ENCODE results near the gene ERVK3-1. TPM values are rescaled to one million over a fixed set of nuclear protein-coding genes. Genes with fewer than 3 reads are reported as not detected.

ERVK3-1 gene
- total and polyA plus RNA-seq, 2 of the 13 experiments (the other 11 are each of a cell fraction or from before 2014, with no cell fraction given) = 28.5 to 38.7 TPM

Small RNA genes lying within 50 kb of the gene (microRNA-seq; reads per million reads assigned to microRNA genes)
- not detected for gene MIR6806

Small RNA genes lying within 50 kb of the gene (small RNA-seq; reads per million reads assigned to genes)
- gene MIR6806 (ENCODE audit: insufficient read depth in 2 of 3, insufficient read length in 3 of 3, low read depth in 2 of 3, low replicate concordance in 1 of 3) = 0 reads per million in 3 experiments
- 0 to 0.33 (median 0) reads per million in 3 experiments for gene RNA5SP473 (ENCODE audit: insufficient read depth in 2 of 3, insufficient read length in 3 of 3, low read depth in 2 of 3, low replicate concordance in 1 of 3)

Other genes with a start within 250 kb of the ERVK3-1 start
- gene ZNF135, start 246.1 kb upstream of the ERVK3-1 start, total RNA-seq (2016; rRNA removed; fragmentation: Illumina TruSeq; extraction: Trizol) = not detected in 2 replicates
- gene ZNF135, start 246.1 kb upstream of the ERVK3-1 start, polyA plus RNA-seq (2011; rRNA removed) = not detected in 2 replicates
- gene ZSCAN18, start 207.1 kb upstream of the ERVK3-1 start, total RNA-seq (2016; rRNA removed; fragmentation: Illumina TruSeq; extraction: Trizol) = not detected in 2 replicates
- gene ZSCAN18, start 207.1 kb upstream of the ERVK3-1 start, polyA plus RNA-seq (2011; rRNA removed) = 0.10 TPM in 1 of 2 replicates, not detected in the other
- gene ZNF329, start 154.6 kb upstream of the ERVK3-1 start, total RNA-seq (2016; rRNA removed; fragmentation: Illumina TruSeq; extraction: Trizol) = 9.6 and 11.4 TPM in 2 replicates
- 3.8 and 4.6 TPM in 2 replicates for gene ZNF329, start 154.6 kb upstream of the ERVK3-1 start, polyA plus RNA-seq (2011; rRNA removed)
- gene ZNF274, start 122.3 kb upstream of the ERVK3-1 start, total RNA-seq (2016; rRNA removed; fragmentation: Illumina TruSeq; extraction: Trizol) = 17.0 and 23.0 TPM in 2 replicates
- 16.1 and 21.0 TPM in 2 replicates for gene ZNF274, start 122.3 kb upstream of the ERVK3-1 start, polyA plus RNA-seq (2011; rRNA removed)
- gene ZNF544, start 76.5 kb upstream of the ERVK3-1 start, total RNA-seq (2016; rRNA removed; fragmentation: Illumina TruSeq; extraction: Trizol) = 15.6 and 17.0 TPM in 2 replicates
- gene ZNF544, start 76.5 kb upstream of the ERVK3-1 start, polyA plus RNA-seq (2011; rRNA removed) = 13.1 and 14.7 TPM in 2 replicates
- 3.3 and 3.7 TPM in 2 replicates for gene ZNF8, start 26.4 kb upstream of the ERVK3-1 start, total RNA-seq (2016; rRNA removed; fragmentation: Illumina TruSeq; extraction: Trizol)
- gene ZNF8, start 26.4 kb upstream of the ERVK3-1 start, polyA plus RNA-seq (2011; rRNA removed) = 3.0 and 3.1 TPM in 2 replicates
- gene ZSCAN22, start 21.6 kb downstream of the ERVK3-1 start, total RNA-seq (2016; rRNA removed; fragmentation: Illumina TruSeq; extraction: Trizol) = 2.5 and 3.1 TPM in 2 replicates
- gene ZSCAN22, start 21.6 kb downstream of the ERVK3-1 start, polyA plus RNA-seq (2011; rRNA removed) = 3.5 and 3.6 TPM in 2 replicates
- 15.1 and 41.4 TPM in 2 replicates for gene A1BG, start 48.1 kb downstream of the ERVK3-1 start, total RNA-seq (2016; rRNA removed; fragmentation: Illumina TruSeq; extraction: Trizol)
- 14.7 and 49.8 TPM in 2 replicates for gene A1BG, start 48.1 kb downstream of the ERVK3-1 start, polyA plus RNA-seq (2011; rRNA removed)
- 1.1 and 1.9 TPM in 2 replicates for gene ZNF497, start 57.4 kb downstream of the ERVK3-1 start, total RNA-seq (2016; rRNA removed; fragmentation: Illumina TruSeq; extraction: Trizol)
- 1.5 and 1.8 TPM in 2 replicates for gene ZNF497, start 57.4 kb downstream of the ERVK3-1 start, polyA plus RNA-seq (2011; rRNA removed)
- gene ZNF837, start 75.7 kb downstream of the ERVK3-1 start, total RNA-seq (2016; rRNA removed; fragmentation: Illumina TruSeq; extraction: Trizol) = 0.73 and 1.3 TPM in 2 replicates
- gene ZNF837, start 75.7 kb downstream of the ERVK3-1 start, polyA plus RNA-seq (2011; rRNA removed) = 0.29 and 0.69 TPM in 2 replicates
- 1,544 and 1,715 TPM in 2 replicates for gene RPS5, start 81.9 kb downstream of the ERVK3-1 start, total RNA-seq (2016; rRNA removed; fragmentation: Illumina TruSeq; extraction: Trizol)
- gene RPS5, start 81.9 kb downstream of the ERVK3-1 start, polyA plus RNA-seq (2011; rRNA removed) = 4,145 and 4,408 TPM in 2 replicates
- not detected in 2 replicates for gene RNF225, start 90.3 kb downstream of the ERVK3-1 start, total RNA-seq (2016; rRNA removed; fragmentation: Illumina TruSeq; extraction: Trizol)
- gene RNF225, start 90.3 kb downstream of the ERVK3-1 start, polyA plus RNA-seq (2011; rRNA removed) = not detected in 2 replicates
- 6.8 and 7.0 TPM in 2 replicates for gene ZNF584, start 103.3 kb downstream of the ERVK3-1 start, total RNA-seq (2016; rRNA removed; fragmentation: Illumina TruSeq; extraction: Trizol)
- 2.4 and 3.3 TPM in 2 replicates for gene ZNF584, start 103.3 kb downstream of the ERVK3-1 start, polyA plus RNA-seq (2011; rRNA removed)
- not detected in 2 replicates for gene ZNF132, start 134.8 kb downstream of the ERVK3-1 start, total RNA-seq (2016; rRNA removed; fragmentation: Illumina TruSeq; extraction: Trizol)
- gene ZNF132, start 134.8 kb downstream of the ERVK3-1 start, polyA plus RNA-seq (2011; rRNA removed) = not detected in 2 replicates
- 2.5 and 3.0 TPM in 2 replicates for gene ZNF324B, start 146.2 kb downstream of the ERVK3-1 start, total RNA-seq (2016; rRNA removed; fragmentation: Illumina TruSeq; extraction: Trizol)
- 0.53 and 0.98 TPM in 2 replicates for gene ZNF324B, start 146.2 kb downstream of the ERVK3-1 start, polyA plus RNA-seq (2011; rRNA removed)
- gene ZNF324, start 161.7 kb downstream of the ERVK3-1 start, total RNA-seq (2016; rRNA removed; fragmentation: Illumina TruSeq; extraction: Trizol) = 4.0 and 4.7 TPM in 2 replicates
- gene ZNF324, start 161.7 kb downstream of the ERVK3-1 start, polyA plus RNA-seq (2011; rRNA removed) = 1.1 and 1.6 TPM in 2 replicates
- gene ZNF446, start 171.0 kb downstream of the ERVK3-1 start, total RNA-seq (2016; rRNA removed; fragmentation: Illumina TruSeq; extraction: Trizol) = 2.5 and 3.6 TPM in 2 replicates
- gene ZNF446, start 171.0 kb downstream of the ERVK3-1 start, polyA plus RNA-seq (2011; rRNA removed) = 3.0 and 3.8 TPM in 2 replicates
- 40.2 and 41.2 TPM in 2 replicates for gene SLC27A5, start 206.6 kb downstream of the ERVK3-1 start, total RNA-seq (2016; rRNA removed; fragmentation: Illumina TruSeq; extraction: Trizol)
- gene SLC27A5, start 206.6 kb downstream of the ERVK3-1 start, polyA plus RNA-seq (2011; rRNA removed) = 30.3 and 36.5 TPM in 2 replicates
- 2.0 and 3.7 TPM in 2 replicates for gene ZBTB45, start 214.4 kb downstream of the ERVK3-1 start, total RNA-seq (2016; rRNA removed; fragmentation: Illumina TruSeq; extraction: Trizol)
- gene ZBTB45, start 214.4 kb downstream of the ERVK3-1 start, polyA plus RNA-seq (2011; rRNA removed) = 3.0 and 3.2 TPM in 2 replicates
- gene TRIM28, start 238.7 kb downstream of the ERVK3-1 start, total RNA-seq (2016; rRNA removed; fragmentation: Illumina TruSeq; extraction: Trizol) = 302 and 361 TPM in 2 replicates
- 439 and 461 TPM in 2 replicates for gene TRIM28, start 238.7 kb downstream of the ERVK3-1 start, polyA plus RNA-seq (2011; rRNA removed)
- gene CHMP2A, start 249.7 kb downstream of the ERVK3-1 start, total RNA-seq (2016; rRNA removed; fragmentation: Illumina TruSeq; extraction: Trizol) = 55.0 and 70.9 TPM in 2 replicates
- 49.7 and 51.4 TPM in 2 replicates for gene CHMP2A, start 249.7 kb downstream of the ERVK3-1 start, polyA plus RNA-seq (2011; rRNA removed)